ENCODE data around the gene DCDC2C.

Gene DCDC2C

DNA sequence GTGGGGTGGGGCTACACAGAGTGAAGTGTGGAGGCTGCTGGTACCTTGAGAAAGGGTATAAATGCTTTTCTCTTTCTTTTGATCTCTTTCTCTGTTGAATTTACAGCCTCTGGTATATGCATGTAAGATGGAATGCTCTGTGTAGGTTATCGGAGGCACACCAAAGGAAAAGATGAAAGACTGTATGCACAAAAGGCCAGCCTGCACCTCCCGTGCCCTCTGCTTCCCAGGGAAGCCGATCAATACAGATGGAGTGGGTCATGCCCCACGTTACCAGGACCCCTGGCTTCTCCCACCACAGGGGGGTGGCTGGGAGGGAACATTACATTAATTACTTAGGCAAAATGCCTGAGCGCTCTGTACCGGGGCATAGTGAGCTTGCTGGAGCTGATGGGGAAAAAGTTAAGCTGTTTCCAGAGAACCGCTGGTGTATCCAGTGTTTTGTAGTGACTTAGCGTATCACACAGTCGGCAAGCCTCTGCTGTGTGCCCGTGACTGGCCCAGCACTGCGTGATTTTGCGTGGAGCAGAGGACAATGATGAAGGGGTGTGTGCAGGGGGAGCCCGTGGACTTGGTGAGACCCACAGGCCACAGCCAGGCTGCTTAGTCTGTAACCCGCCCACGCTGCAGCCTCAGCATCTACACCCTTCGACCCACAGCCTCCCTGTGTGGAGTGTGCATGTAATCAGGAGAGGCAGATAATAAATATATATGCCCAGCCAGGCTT, 37.3 kb upstream of the DCDC2C start:
- H3K36me3 Mint-ChIP-seq (ENCODE audit: low read depth) = no peaks in the 10 kb centered on the region
- H3K27me3 Mint-ChIP-seq (ENCODE audit: low read depth) = no peaks in the 10 kb centered on the region
- no peaks in the 10 kb centered on the region for H3K9me3 Mint-ChIP-seq
- no peaks in the 10 kb centered on the region for H3K4me1 Mint-ChIP-seq (ENCODE audit: low read depth)
- H3K4me3 Mint-ChIP-seq = no peak overlapping the region
- no peak overlapping the region for H3K27ac Mint-ChIP-seq

- H3K4me1 Mint-ChIP-seq (ENCODE audit: low read depth) = no peaks in the 10 kb centered on the region
- H3K9me3 Mint-ChIP-seq = no peaks in the 10 kb centered on the region
- H3K27ac Mint-ChIP-seq = no peak overlapping the region
- H3K27me3 Mint-ChIP-seq (ENCODE audit: low read depth) = no peaks in the 10 kb centered on the region
- H3K36me3 Mint-ChIP-seq (ENCODE audit: low read depth) = no peaks in the 10 kb centered on the region
- H3K4me3 Mint-ChIP-seq = no peak overlapping the region
Measured at GRCh38 chr2:3666613-3666975, 36.8 kb upstream of the DCDC2C start.

- Mint-ChIP-seq H3K4me1 (ENCODE audit: low read depth) (no peaks in the 10 kb centered on the region), H3K4me3 (no peak overlapping the region), H3K27ac (no peak overlapping the region), H3K36me3 (ENCODE audit: low read depth) (no peaks in the 10 kb centered on the region), H3K27me3 (ENCODE audit: low read depth) (no peaks in the 10 kb centered on the region), H3K9me3 (no peaks in the 10 kb centered on the region)
Measured at GRCh38 chr2:3667151-3667631, 36.2 kb upstream of the DCDC2C start.

GRCh38 chr2:3669656-3670055, 33.7 kb upstream of the DCDC2C start:
- Mint-ChIP-seq H3K36me3 (ENCODE audit: low read depth) (no peaks in the 10 kb centered on the region), H3K9me3 (no peaks in the 10 kb centered on the region), H3K4me1 (ENCODE audit: low read depth) (no peaks in the 10 kb centered on the region), H3K27ac (no peak overlapping the region), H3K27me3 (ENCODE audit: low read depth) (no peaks in the 10 kb centered on the region), H3K4me3 (no peak overlapping the region)

DNA sequence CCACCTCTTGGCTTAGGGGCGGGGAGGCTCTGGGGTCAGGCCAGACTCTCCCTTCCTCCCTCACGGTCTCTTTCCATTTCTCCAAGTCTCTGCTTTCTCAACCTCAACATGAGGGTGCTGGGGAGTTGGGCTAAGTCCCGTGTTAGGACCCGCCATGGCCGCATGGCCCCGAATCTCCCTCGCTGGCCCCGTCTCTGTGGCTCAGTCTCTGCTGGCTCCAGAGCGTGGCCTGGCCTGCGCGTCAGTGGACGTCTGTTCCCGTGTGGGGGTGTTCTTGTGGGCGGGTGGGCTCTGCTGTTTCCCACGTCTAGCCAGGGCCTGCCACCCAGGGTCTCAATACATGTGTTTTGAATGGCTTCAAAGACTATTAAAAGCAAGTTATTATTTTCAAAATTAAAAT, 33.0 kb upstream of the DCDC2C start:
- Mint-ChIP-seq H3K4me1 (ENCODE audit: low read depth) (no peaks in the 10 kb centered on the region), H3K27me3 (ENCODE audit: low read depth) (no peaks in the 10 kb centered on the region), H3K36me3 (ENCODE audit: low read depth) (no peaks in the 10 kb centered on the region), H3K4me3 (no peak overlapping the region), H3K9me3 (no peaks in the 10 kb centered on the region), H3K27ac (no peak overlapping the region)

DNA sequence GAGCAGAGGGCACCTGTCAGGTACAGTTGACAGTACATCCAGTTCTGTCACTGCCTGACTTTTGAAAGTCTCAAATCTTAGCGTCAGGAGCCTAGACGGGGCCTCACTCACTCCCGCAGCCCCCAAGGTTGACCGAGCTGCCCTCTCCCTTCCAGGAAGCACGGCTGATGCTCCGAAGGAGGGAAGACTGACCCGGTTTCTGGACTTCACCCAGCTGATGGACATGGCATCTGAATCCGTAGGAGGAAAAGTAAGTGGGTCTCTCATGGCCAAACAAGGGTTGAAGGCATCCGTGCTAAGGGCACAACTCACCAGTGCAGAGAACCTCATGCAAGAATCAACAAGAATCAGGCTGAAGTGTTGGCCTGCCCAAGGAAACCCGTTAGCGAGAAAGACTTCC, 32.4 kb upstream of the DCDC2C start:
- H3K4me1 Mint-ChIP-seq (ENCODE audit: low read depth) = no peaks in the 10 kb centered on the region
- H3K9me3 Mint-ChIP-seq = no peaks in the 10 kb centered on the region

DNA sequence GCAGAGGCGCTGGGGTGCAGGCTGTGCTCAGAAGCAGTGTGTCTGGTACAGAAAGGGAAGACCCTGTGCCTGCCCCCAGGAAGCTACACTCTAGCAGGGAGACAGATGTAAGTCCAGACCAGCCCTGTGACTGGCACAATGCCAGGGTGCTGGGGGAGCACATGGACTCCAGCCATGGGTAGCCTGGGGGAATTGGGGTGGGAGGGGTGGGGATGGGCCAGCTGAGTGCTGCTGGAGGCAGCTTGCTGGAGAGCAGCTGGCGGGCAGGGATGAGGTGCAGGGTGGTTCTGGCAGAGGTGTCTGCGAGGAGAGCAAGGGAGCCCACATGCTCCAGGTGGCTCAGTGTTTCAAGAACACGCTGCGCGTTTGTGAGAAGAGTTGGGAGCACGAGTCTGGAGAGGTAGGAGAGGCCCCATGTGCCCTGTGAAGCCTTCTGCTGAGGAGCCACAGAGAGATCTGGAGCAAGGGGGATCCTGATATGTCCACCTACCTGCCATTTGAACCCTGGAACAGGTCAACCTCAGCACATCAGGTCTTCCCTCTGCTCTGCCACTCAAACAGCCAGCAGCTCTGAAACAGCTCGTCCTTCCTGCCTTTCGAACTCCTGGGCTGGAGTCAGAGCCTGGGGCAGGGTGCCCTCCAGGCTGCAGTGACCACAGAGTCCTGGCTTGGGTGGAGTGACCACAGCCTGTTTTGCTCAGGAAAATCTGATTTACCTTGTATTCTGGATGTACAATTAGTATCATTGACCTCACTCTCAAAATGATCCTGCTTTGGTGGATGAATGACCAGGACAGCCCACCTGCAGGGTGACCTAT, 30.3 kb upstream of the DCDC2C start:
- Mint-ChIP-seq H3K27ac (no peak overlapping the region), H3K4me3 (no peak overlapping the region), H3K9me3 (no peaks in the 10 kb centered on the region), H3K4me1 (ENCODE audit: low read depth) (no peaks in the 10 kb centered on the region), H3K36me3 (ENCODE audit: low read depth) (no peaks in the 10 kb centered on the region), H3K27me3 (ENCODE audit: low read depth) (no peaks in the 10 kb centered on the region)

More for the DNA sequence above, 32.4 kb upstream of the DCDC2C start:
- Mint-ChIP-seq H3K4me3 (no peak overlapping the region), H3K36me3 (ENCODE audit: low read depth) (no peaks in the 10 kb centered on the region), H3K27me3 (ENCODE audit: low read depth) (no peaks in the 10 kb centered on the region), H3K27ac (no peak overlapping the region)

GRCh38 chr2:3674066-3674845, 29.1 kb upstream of the DCDC2C start:
- Mint-ChIP-seq H3K27me3 (ENCODE audit: low read depth) (no peaks in the 10 kb centered on the region), H3K4me3 (no peak overlapping the region), H3K36me3 (ENCODE audit: low read depth) (no peaks in the 10 kb centered on the region), H3K27ac (no peak overlapping the region), H3K9me3 (no peaks in the 10 kb centered on the region), H3K4me1 (ENCODE audit: low read depth) (no peaks in the 10 kb centered on the region)

- Mint-ChIP-seq H3K4me1 (ENCODE audit: low read depth) (no peaks in the 10 kb centered on the region), H3K27me3 (ENCODE audit: low read depth) (no peaks in the 10 kb centered on the region), H3K27ac (no peak overlapping the region)
Measured at GRCh38 chr2:3675687-3676086, 27.7 kb upstream of the DCDC2C start.

DNA sequence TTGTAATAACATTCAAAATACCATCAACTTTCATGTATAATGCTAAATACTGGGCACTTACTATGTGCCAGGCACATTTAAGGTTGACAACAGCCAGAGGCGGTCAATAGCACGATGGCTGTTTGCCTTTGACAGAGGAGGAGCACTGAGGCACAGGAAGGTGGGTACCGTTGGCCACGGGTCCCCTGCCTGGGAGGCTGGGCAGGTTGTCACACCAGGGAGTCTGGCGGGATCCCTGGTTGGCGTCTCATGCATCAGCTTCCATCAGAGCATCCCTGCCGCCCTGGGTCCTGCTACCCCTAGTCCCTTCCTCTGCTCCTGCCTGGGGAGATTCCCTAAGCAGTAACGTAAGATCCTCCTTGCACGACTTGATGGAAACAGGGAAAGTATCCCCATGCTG, 25.9 kb upstream of the DCDC2C start:
- H3K4me3 Mint-ChIP-seq = no peak overlapping the region
- no peaks in the 10 kb centered on the region for H3K36me3 Mint-ChIP-seq (ENCODE audit: low read depth)
- no peaks in the 10 kb centered on the region for H3K4me1 Mint-ChIP-seq (ENCODE audit: low read depth)
- no peaks in the 10 kb centered on the region for H3K9me3 Mint-ChIP-seq
- no peak overlapping the region for H3K27ac Mint-ChIP-seq
- no peaks in the 10 kb centered on the region for H3K27me3 Mint-ChIP-seq (ENCODE audit: low read depth)

More at GRCh38 chr2:3675687-3676086, 27.7 kb upstream of the DCDC2C start:
- H3K36me3 Mint-ChIP-seq (ENCODE audit: low read depth) = no peaks in the 10 kb centered on the region
- H3K9me3 Mint-ChIP-seq = no peaks in the 10 kb centered on the region
- H3K4me3 Mint-ChIP-seq = no peak overlapping the region

GRCh38 chr2:3678212-3678611, 25.2 kb upstream of the DCDC2C start:
- H3K9me3 Mint-ChIP-seq = no peaks in the 10 kb centered on the region

DNA sequence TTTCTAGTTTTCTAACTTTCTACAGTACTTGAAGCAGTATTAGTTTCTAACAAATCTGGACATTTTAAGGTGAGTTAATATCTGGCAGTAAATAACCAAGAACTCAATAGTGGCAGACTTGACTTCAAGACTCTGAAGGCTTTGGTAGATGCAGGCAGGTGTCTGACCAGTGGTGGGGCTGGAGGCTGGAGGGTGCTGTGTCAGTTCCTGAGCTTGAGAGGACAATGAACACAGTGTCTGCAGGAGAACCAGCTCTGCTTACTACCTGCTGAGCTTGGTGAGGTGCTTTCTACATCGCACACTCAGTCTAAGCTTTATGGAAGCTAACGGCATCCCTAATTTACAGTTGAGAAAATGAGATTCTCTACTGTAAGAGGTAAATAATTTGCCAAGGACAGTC, 24.2 kb upstream of the DCDC2C start:
- Mint-ChIP-seq H3K27me3 (ENCODE audit: low read depth) (no peaks in the 10 kb centered on the region), H3K4me3 (no peak overlapping the region), H3K27ac (no peak overlapping the region), H3K36me3 (ENCODE audit: low read depth) (no peaks in the 10 kb centered on the region), H3K9me3 (no peaks in the 10 kb centered on the region), H3K4me1 (ENCODE audit: low read depth) (no peaks in the 10 kb centered on the region)

More at GRCh38 chr2:3678212-3678611, 25.2 kb upstream of the DCDC2C start:
- Mint-ChIP-seq H3K27ac (no peak overlapping the region), H3K4me1 (ENCODE audit: low read depth) (no peaks in the 10 kb centered on the region), H3K4me3 (no peak overlapping the region), H3K27me3 (ENCODE audit: low read depth) (no peaks in the 10 kb centered on the region), H3K36me3 (ENCODE audit: low read depth) (no peaks in the 10 kb centered on the region)

DNA sequence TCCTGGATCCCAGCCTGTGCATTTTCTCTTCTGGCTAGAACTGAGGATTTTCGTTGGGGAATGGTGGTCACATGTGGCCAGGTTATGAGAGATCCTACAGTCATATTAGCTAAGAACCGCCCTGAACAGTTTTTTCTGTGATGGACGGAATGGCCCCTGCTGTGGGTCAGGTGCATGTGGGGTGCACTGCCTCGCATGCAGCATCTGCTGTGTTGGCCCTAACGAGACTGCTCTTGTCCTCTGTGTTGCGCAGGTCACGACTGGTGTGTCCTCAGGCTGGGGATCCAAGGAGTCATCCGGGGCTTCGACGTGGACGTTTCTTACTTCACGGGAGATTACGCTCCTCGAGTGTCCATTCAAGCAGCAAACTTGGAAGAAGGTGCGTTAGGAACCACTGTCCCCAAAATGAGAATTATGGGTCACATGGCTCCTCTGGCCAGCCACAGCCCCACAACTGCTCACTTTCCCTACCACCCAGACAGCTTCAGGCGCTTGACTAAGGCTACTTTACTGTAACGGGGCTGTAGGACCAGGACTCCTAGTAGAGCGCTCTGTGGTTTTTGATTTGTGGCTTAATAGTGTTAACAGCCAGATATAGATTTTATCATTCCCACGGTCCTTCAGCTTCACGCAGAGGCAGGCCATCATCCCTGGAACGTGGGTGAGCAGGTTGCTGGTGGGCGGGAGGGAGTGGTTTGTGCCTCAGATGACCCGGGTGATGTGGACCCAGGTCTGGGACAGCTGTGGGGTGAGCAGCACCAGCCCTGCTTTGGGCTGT, 23.6 kb upstream of the DCDC2C start:
- H3K4me3 Mint-ChIP-seq = no peak overlapping the region
- H3K27me3 Mint-ChIP-seq (ENCODE audit: low read depth) = no peaks in the 10 kb centered on the region
- H3K9me3 Mint-ChIP-seq = no peaks in the 10 kb centered on the region
- no peaks in the 10 kb centered on the region for H3K36me3 Mint-ChIP-seq (ENCODE audit: low read depth)
- no peaks in the 10 kb centered on the region for H3K4me1 Mint-ChIP-seq (ENCODE audit: low read depth)
- H3K27ac Mint-ChIP-seq = no peak overlapping the region

Data from T-helper 1 cell treated with Interleukin-12 subunit alpha and Interleukin-12 subunit beta and Interleukin-4 antibody, amounts not matched to agents 30 μg/mL and 1 μg/mL, for 36 hours (primary cell).